NCI-H128 (cell line): Measurements from ENCODE around the gene SARS1.
"Not testable (repeated sequence)": the region's sequence is repeated elsewhere in the genome, so short reads cannot be mapped to it uniquely, and the experiment has no call there.

Source experiments
- DNase-seq: peaks from one replicate; lab custom pipeline; 2025; ENCODE audit not compliant: unreplicated experiment; lab: John Stamatoyannopoulos, UW

SARS1 gene, protein sequence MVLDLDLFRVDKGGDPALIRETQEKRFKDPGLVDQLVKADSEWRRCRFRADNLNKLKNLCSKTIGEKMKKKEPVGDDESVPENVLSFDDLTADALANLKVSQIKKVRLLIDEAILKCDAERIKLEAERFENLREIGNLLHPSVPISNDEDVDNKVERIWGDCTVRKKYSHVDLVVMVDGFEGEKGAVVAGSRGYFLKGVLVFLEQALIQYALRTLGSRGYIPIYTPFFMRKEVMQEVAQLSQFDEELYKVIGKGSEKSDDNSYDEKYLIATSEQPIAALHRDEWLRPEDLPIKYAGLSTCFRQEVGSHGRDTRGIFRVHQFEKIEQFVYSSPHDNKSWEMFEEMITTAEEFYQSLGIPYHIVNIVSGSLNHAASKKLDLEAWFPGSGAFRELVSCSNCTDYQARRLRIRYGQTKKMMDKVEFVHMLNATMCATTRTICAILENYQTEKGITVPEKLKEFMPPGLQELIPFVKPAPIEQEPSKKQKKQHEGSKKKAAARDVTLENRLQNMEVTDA

DNA sequence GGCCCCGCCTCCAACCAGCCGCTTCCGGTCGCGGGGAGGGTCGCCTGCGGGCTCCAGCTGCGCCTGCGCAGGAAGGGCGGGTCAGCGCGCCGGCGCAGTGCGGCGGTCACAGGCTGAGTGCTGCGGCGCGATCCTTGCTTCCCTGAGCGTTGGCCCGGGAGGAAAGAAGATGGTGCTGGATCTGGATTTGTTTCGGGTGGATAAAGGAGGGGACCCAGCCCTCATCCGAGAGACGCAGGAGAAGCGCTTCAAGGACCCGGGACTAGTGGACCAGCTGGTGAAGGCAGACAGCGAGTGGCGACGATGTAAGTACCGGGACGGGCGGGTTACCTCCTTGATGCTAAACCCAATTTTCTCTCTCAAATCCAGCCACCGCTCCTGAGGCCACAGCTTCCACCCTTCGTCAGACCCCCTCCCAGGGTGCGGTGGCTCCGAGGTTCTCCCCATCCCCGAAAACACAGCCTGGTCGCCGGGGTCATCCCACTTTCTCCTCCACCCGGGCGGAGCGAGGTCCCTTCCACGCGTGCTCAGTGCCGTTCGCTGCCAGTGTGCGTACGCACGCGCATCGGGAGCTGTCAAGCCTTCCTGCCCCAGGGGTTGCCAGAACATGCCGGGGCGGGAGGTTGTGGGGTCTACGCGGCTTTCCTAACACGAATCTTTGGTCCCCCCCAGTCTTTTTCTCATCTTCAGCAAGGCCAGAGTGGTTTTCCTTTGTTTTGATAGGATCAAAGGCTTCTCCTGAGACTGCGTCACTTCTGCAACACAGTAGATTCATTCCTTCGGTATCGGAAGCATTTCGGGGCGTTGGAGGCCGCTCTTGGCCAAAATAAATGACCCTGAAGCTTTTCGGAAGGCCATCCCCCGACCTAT, at the start of gene SARS1:
Gene SARS1, plus strand, starts transcription at position 95 of the 870 bp plus-strand sequence. Its CDS starts 75 bp downstream, at position 170.
- DNase-seq: peak; percentile 79

DNA sequence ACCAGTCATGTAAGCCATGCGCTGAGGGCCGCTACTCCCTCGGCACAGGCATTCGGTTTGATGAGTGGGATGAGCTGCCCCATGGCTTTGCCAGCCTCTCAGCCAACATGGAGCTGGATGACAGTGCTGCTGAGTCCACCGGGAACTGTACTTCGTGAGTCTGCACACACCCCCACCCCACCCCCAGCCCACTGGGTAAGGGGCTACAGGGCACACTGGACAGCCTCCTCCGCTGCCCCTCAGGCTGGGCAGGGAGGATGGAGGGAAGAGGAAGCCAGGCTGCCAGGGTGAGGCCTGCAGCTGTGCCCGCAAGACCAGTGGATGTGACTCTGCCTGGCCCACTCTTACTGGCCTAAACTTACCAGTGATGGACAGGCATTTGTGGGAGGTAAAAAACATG, 49.2 kb upstream of the SARS1 start:
- DNase-seq: no peak

DNA sequence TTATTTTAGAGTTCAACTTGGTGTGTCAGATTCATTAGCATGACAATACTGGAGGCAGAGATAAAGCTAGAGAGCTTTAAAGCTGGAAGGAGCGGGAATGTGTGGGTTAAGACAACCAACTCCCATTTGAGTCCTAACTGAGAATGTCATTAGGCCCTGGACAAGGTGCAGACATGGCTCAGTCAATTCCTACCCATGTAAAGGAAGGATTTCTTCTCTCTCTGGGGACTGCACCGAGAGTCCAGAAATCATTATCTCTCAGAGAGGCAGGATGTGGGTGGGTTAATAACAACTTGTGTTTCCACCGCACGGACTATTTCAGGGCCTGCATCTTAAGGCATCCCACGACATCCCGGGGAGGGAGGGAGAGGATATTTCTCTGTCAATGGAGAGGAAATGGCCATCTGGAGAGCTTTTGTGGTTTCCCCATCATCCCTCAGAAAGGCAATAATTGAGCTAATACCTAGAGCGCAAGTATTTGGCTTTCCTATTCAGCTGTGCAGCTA, 46.7 kb upstream of the SARS1 start:
- DNase-seq: no peak

DNA sequence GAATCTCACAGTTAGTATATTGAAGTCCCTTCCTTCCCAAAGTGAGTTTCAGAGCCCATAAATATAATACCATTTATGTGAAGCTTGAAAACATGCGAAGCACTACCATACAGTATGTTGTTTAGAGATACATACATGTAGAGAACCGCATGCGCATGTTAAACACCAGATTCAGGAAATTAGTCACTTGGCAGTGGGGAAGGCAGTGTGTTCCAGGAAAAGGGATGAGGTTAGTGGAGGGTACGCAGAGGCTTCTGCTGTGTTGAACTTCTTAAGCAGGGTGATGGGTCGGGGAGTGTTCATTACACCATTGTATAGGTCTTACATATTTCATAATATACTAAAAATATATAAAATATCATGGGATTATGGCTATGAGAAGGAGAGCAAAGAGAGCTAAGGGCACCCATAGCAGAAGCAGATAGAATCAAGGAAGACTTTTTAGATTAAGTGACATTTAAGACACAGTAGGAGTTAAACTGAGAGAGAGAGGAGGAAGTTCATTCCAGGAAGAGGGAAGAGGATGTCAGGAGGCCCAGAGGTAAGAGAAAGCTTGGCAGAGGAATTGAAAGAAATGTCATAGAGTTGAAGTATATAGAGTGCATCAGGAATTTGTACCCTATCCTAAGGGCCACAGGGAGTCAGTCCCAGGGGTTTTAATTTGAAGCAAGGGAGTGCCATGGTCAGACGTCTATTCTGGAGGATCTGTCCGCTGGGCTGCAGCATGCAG, 43.5 kb upstream of the SARS1 start:
- no peak for DNase-seq

DNA sequence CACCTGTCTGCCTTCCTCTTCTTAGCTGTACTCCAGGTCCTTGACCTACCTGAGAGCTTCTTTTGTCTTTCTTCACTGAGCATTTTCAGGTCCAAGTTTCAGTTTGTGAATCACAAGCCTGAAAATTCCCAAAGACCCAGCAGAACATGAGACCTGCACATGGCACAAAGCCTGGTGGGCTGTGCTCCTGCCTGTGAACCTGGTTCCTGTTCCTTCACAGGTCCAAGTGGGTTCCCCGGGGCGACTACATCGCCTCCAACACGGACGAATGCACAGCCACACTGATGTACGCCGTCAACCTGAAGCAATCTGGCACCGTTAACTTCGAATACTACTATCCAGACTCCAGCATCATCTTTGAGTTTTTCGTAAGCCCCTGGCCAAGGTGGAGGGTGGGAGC, 42.1 kb upstream of the SARS1 start:
- no peak for DNase-seq

DNA sequence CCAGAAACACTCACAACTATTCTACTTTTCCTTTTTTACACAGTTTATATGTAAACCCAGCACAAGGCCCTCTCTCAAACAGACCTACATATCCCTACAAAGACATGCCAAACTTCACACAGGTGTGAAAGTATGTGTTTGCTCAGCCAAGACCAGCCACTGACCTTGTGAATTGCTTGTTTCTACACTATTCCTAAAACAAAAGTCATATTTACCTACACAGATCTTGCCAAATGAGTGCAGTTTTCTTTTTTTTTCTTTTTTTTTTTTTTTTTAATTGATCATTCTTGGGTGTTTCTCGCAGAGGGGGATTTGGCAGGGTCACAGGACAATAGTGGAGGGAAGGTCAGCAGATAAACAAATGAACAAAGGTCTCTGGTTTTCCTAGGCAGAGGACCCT, 37.4 kb upstream of the SARS1 start:
- DNase-seq: not testable (repeated sequence)

DNA sequence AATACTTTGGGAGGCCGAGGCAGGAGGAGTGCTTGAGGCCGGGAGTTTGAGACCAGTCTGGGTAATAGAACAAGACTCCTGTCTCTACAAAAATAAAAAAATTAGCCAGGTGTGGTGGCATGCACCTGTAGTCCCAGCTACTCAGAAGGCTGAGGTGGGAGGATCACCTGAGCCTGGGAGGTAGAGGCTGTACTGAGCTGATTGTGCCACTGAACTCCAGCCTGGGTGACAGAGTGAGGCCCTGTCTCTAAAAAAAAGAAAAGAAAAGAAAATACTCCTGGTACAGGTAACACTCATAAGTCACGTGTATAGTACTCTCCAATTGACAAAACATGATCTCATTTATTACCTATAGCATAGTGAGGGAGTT, 33.0 kb upstream of the SARS1 start:
- not testable (repeated sequence) for DNase-seq

DNA sequence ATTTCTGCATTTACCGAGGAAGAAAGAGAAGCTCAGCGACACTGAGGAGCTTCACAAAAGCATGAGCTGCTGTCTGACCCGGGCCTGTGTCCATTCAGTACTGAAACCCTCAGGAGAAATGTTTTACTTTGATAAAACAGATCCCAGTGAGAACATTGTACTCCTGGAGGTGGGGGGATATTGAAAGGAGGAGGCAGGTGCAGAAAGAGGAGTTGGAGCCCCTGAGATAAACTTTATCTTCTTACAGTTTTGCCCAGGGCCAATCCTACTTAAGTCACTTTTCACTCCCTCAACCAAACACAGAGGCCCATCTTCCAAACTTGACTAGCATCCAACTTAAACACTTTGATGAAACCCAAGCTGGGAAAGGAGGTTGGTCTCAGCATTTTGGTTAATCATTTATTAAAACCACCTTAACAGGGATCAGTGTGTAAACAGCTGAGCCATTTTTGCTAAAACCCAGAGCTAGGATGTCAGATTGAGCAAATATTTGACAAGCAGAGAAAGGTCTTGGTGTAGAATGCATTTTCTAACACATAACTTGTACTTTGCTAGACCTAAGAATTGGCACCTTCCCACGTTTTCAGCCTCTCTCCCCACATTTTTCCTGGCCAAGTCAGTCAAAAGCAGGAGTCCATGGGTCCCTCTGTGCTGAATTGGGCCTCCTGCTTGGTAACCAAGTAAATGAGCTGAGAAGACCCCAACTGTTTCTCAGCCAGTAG, 32.5 kb upstream of the SARS1 start:
- DNase-seq: no peak

DNA sequence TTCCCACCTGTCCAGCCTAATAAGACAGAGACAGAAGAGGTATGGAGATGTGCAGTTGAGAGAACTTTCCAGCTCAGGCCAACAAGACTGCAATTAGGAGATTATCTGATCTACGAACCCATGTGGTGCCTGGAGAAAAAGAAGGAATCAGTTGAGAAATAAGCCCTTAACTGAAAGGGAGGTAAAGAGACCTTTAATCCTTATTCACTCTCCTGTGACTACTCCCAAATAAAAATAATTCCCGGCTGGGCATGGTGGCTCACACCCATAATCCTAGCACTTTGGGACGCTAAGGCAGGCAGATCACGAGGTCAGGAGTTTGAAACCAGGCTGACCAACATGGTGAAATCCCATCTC, 31.9 kb upstream of the SARS1 start:
- DNase-seq: no peak

DNA sequence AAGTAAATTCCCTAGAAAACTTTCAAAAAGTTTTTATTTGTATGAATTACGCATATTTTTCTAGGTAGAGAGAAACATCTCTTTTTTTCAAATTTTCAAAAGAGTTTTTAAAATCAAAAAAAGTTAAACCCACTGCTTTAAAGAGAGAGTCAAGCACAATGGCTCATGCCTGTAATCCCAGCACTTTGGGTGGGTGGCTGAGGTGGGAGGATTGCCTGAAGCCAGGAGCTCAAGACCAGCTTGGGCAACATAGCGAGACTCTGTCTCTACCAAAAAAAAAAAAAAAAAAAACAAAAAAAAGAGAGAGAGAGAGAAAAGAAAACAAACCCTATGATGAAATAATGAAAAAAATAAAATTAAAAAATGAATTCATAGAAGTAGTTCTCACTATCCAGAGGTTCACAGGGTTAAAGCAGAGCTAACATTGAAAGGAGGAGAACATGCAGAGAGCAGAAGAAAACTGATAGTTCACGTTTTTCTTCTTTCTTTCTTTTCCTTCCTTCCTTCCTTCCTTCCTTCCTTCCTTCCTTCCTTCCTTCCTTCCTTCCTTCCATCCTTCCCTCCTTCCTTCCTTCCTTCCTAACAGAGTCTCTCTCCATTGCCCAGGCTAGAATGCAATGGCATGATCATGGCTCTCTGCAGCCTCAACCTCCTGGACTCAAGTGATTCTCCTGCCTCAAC, 30.5 kb upstream of the SARS1 start:
- no peak for DNase-seq

DNA sequence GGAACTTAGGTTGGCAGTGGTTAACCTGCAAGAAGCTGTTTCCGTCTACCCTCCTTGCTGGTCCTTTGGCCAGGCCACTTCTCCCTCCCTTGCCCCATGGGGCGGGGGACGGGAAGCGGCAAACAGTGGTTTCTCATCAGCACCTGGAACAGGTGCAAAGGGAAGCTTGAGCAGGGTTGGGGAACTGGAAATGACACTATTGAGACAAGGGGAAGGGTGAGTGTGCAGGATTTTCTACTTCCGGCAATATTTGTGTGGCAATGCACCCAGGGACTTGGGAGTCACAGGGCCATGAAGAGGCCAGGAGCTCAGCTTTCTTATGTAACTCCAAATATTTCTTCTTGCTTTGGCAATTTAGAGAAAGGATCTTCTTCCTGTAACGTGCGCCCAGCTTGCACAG, 29.0 kb upstream of the SARS1 start:
- no peak for DNase-seq

DNA sequence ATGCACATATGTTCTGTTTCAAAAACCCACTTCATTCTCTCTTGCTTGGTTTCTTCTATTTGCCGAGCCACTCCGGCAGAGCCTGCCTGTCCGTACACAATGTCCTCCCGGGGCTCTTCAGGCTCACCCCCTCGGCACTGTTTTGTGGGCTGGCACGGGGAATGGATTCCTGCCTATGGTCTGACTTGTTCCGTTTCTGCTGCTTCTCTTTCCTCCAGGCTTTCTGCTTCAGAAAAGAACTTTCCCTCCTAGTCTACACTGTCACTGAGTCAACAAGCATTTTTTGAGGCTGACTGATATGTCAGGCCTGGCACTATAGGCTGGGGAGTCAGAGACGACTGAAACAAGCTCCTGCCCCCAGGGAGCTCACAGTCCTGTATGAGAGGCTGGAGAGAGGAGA, 28.4 kb upstream of the SARS1 start:
- DNase-seq: no peak

DNA sequence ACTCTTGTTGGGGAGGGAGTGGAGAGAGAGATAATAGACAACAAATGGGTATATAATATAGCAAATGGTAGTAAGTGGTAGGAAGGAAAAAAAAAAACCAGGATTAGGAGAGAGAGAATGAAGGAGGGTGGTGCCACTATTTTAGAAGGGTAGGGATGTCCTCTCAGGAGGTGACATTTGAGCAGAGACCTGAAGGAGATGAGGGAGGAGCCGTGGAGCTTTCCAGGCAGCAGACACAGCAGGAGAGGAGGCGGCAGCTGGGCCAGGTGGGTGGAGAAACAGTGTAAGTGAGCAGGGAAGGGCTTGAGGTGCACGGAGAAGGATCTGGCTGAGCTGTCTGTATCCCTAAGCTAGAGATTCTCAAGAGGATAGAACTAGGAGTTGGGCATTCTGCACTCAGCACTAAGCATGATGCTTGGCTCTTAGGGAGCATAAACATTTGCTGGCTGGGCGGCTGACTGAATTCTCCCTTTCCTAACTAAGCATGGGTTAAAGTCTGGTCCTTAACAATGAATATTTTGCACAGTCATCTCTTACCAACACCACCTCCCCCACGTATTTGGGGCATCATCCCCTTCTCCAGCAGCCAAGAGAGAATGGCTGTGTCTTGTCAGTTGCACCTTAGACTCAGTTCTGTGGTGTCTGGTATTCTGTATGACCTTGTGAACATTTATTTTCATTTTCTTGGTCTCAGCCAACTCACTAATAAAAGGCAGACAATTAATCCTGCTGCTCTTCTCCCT, 27.6 kb upstream of the SARS1 start:
- DNase-seq: no peak

DNA sequence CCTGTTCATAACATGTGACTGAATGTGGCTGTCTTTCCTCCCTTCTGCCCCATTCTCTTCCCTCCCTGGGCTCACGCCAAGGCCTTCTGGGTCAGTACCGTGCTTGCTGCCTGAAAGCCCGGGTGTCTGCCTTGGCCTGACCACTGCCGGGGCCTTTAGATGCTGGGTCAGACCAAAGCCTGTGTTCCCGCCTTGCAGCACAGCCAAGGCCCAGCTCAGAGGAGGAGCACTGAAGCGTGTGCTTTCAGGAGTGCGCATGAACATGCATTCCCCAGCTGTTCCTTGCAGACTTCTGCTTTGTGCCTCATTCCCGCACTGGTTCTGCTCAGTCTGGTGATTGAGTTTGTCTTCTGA, 27.0 kb upstream of the SARS1 start:
- no peak for DNase-seq

DNA sequence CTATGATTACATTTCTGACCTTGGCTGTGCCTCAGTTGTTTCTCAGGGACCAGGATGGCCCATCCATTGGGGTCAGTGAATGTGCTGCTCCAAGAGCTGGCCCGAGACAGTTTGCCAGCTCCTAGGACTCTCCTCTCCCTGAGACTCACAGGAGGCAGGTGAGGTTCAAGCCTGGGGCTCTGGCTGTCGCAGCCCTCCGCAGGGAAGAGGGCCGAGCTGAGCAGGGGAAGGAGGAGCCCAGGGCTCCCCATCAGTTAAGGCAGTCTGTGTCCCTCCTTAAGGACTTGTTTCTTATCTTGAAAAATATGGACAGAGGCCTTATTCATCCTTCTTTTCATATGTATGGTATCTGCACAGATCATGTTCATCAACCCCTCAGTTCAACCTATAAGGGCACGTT, 26.6 kb upstream of the SARS1 start:
- DNase-seq: no peak

DNA sequence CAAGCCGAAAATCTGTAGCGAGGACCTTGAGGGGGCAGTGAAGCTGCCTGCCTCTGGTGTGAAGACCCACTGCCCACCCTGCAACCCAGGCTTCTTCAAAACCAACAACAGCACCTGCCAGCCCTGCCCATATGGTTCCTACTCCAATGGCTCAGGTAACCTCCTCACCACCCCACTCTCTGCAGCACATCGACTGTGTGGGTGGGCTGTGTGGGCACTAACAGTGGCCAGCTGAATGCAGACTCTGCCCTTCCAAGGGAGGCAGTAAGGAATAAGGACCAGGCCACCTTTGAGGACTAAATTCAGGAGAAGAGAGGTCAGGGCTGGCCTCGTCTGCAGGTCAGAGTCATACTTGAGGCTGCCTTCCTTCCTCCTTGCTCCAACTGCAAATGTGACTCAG, 25.5 kb upstream of the SARS1 start:
- DNase-seq: no peak

DNA sequence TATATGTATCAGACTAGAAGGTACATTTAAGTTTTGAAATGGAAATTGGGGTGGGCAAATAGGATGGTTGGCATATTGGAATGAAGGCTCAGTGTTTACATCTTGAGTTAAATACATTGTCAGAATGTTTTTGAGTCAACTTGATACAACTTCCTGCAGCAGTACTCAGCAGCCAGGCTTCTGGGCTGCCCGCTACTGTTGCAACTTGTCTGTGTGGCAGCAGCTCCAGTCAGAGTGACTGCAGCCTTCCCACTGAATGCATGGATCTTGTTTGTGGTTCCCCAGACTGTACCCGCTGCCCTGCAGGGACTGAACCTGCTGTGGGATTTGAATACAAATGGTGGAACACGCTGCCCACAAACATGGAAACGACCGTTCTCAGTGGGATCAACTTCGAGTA, 24.9 kb upstream of the SARS1 start:
- no peak for DNase-seq

DNA sequence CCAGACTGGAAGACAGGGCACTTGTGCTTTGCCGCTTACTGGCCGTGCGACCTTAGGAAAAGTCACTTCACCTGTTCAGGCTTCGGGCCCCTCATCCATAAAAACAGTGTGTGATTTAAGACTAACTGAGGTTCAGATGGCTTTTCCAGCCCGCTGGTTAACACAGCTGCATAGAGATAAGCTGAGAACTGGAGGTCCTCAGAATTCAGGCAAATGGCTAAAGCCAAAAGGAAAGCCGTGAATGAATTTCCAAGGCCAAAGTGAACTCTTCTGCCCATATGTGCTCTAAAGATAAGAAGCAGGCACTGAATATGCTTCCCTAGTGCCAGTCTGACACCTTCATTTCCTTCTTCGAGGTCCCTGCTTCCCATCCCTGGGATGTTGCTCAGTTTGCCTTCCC, 23.5 kb upstream of the SARS1 start:
- no peak for DNase-seq

DNA sequence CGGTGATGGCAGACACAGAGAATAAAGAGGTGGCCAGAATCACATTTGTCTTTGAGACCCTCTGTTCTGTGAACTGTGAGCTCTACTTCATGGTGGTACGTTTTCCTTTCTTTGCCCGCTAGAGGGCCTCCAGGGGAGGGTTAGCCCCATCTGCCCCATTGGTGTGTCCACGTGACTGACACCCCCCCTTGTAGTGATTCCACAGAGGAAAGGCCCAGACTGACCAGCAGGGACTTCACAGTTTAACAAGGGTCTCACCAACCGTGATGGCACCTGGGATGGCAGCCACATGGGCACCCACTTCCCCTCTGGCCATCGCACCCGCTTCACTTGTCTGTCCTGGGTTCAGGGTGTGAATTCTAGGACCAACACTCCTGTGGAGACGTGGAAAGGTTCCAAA, 22.3 kb upstream of the SARS1 start:
- no peak for DNase-seq

DNA sequence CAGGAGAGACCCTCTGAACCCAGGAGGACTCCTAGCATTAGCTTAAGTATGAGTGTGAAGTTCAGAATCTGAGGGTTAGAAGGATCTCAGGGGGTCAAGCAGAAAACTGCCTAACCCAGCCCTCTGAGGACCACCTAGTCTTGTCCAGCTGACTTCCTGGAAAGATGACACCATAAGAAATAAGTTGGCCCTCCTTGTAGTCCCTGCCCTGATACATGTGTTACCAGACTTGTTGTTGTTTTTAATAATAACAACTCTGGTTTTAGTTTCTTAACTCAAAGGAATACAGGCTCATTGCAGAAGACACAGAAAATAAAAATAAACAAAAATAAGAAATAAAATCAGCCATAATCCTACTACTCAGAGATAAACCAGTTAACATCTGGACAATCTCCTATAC, 21.8 kb upstream of the SARS1 start:
- no peak for DNase-seq
